GM12891 (cell line): ENCODE results near the gene ARHGEF7.

Source experiments
- POLR2A ChIP-seq: IDR thresholded peaks from 2 replicates; pipeline ENCODE4 v1.6.1; 2011; ENCODE audit warnings: low read depth, low read length, control low read depth
- POLR2AphosphoS5 ChIP-seq: IDR thresholded peaks from 2 replicates; pipeline ENCODE4 v1.6.1; 2011; ENCODE audit warnings: low read depth, low read length, control low read depth

DNA sequence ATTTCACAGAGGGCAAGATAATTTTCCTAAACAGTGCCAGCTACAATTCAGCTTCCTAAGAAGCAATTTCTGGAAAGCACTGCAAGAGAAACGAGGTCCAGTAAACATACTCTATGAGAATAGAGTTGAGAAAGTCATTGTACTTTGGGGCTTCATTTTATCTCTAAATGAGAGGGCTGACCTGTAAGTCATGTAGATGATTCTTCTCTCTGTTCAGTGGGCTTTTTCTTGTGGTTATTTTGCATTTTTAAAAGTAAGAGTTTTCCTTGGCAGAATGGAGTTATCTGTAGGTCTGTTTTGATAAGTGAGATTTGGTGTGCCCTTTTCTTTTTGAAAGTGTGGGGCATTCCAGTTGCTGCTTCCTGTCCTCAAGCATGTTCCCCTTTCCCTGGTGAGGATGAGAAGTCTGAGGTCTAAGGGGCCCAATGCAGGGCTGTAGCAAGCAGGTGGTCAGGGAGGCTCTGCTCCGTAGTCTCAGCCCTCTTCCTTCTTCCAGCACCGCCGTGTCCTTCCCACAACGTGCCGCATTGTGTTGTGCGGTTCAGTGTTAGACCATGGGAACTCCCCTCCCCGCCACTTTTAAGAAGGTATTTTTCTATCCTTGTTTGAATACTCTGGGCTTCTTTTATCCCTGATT lies 86.3 kb downstream of the ARHGEF7 start:
- no peak for TF ChIP-seq POLR2A
- no peak for TF ChIP-seq POLR2AphosphoS5
